ENCODE measurements around the gene FIG4. TPM values are rescaled to one million over a fixed set of nuclear protein-coding genes. Genes with fewer than 3 reads are reported as not detected.

Gene FIG4
- total and polyA plus RNA-seq, 2 donors (not counting 1 experiment from before 2014, with no cell fraction given) = 21.1 to 38.3 TPM

GRCh38 chr6:109783250-109783986 is 92.3 kb downstream of the FIG4 start:
- no peak for DNase-seq (ENCODE audit: low read depth in 2 of 2)
- no peaks in the 10 kb centered on the region for H3K9me3 ChIP-seq (ENCODE audit: control insufficient read depth, insufficient read depth, low read depth, low read length)

GRCh38 chr6:109787312-109787711 is 96.2 kb downstream of the FIG4 start:
- H3K79me2 ChIP-seq (ENCODE audit: control insufficient read depth, insufficient read depth, low read length) = no peaks in the 10 kb centered on the region
- H3K36me3 ChIP-seq (ENCODE audit: control insufficient read depth, insufficient read depth, low read length) = no peaks in the 10 kb centered on the region
- H3K4me1 ChIP-seq (ENCODE audit: control insufficient read depth, extremely low read depth, insufficient read depth, low read length) = peaks cover 9% of the 10 kb centered on the region
- no peaks in the 10 kb centered on the region for H4K20me1 ChIP-seq (ENCODE audit: control insufficient read depth, extremely low read depth, insufficient read depth, low read length)
- no peak for TF ChIP-seq EZH2 (IDR thresholded peaks at IDR 0.05; ENCODE audit: low read length, missing control alignments)
- TF ChIP-seq CTCF (conservative IDR thresholded peaks at IDR 0.05 in 1 of 2, IDR thresholded peaks at IDR 0.05 in 1 of 2; ENCODE audit: low read depth in 1 of 2, low read length in 2 of 2) = no peak
- no peak for DNase-seq (ENCODE audit: low read depth in 2 of 2)
- H3K27ac ChIP-seq (ENCODE audit: insufficient read depth, low read length) = no peak overlapping the region
- no peak overlapping the region for H3K4me2 ChIP-seq (ENCODE audit: extremely low read depth, insufficient read depth, low read length)
- H3K4me3 ChIP-seq (replicated peaks in 1 of 4; ENCODE audit: control extremely low read depth in 1 of 4, insufficient read depth in 1 of 4, low read depth in 3 of 4, low read length in 4 of 4) = no peak overlapping the region
- no peaks in the 10 kb centered on the region for H3K27me3 ChIP-seq (ENCODE audit: control insufficient read depth, insufficient read depth, low read length)
- H3K9me3 ChIP-seq (ENCODE audit: control insufficient read depth, insufficient read depth, low read depth, low read length) = no peaks in the 10 kb centered on the region
- no peak overlapping the region for H2AFZ ChIP-seq (ENCODE audit: low read length)
- H3K9ac ChIP-seq (ENCODE audit: insufficient read depth, low read length) = no peak overlapping the region

More at GRCh38 chr6:109783250-109783986, 92.3 kb downstream of the FIG4 start:
- no peaks in the 10 kb centered on the region for H4K20me1 ChIP-seq (ENCODE audit: control insufficient read depth, extremely low read depth, insufficient read depth, low read length)
- no peaks in the 10 kb centered on the region for H3K27me3 ChIP-seq (ENCODE audit: control insufficient read depth, insufficient read depth, low read length)
- no peak overlapping the region for H2AFZ ChIP-seq (ENCODE audit: low read length)
- H3K4me2 ChIP-seq (ENCODE audit: extremely low read depth, insufficient read depth, low read length) = no peak overlapping the region
- no peak overlapping the region for H3K4me3 ChIP-seq (replicated peaks in 1 of 4; ENCODE audit: control extremely low read depth in 1 of 4, insufficient read depth in 1 of 4, low read depth in 3 of 4, low read length in 4 of 4)
- TF ChIP-seq EZH2 (IDR thresholded peaks at IDR 0.05; ENCODE audit: low read length, missing control alignments) = no peak
- peak in 1 of 2 donors; percentile 40 for TF ChIP-seq CTCF (conservative IDR thresholded peaks at IDR 0.05 in 1 of 2, IDR thresholded peaks at IDR 0.05 in 1 of 2; ENCODE audit: low read depth in 1 of 2, low read length in 2 of 2)
- H3K4me1 ChIP-seq (ENCODE audit: control insufficient read depth, extremely low read depth, insufficient read depth, low read length) = no peaks in the 10 kb centered on the region
- no peaks in the 10 kb centered on the region for H3K79me2 ChIP-seq (ENCODE audit: control insufficient read depth, insufficient read depth, low read length)
- no peak overlapping the region for H3K9ac ChIP-seq (ENCODE audit: insufficient read depth, low read length)
- no peak overlapping the region for H3K27ac ChIP-seq (ENCODE audit: insufficient read depth, low read length)
- H3K36me3 ChIP-seq (ENCODE audit: control insufficient read depth, insufficient read depth, low read length) = no peaks in the 10 kb centered on the region

GRCh38 chr6:109788687-109789086 is 97.6 kb downstream of the FIG4 start:
- Histone ChIP-seq H3K9me3 (ENCODE audit: control insufficient read depth, insufficient read depth, low read depth, low read length) (no peaks in the 10 kb centered on the region), H3K27ac (ENCODE audit: insufficient read depth, low read length) (no peak overlapping the region), H2AFZ (ENCODE audit: low read length) (no peak overlapping the region), H3K27me3 (ENCODE audit: control insufficient read depth, insufficient read depth, low read length) (no peaks in the 10 kb centered on the region), H3K79me2 (ENCODE audit: control insufficient read depth, insufficient read depth, low read length) (no peaks in the 10 kb centered on the region), H3K9ac (ENCODE audit: insufficient read depth, low read length) (no peak overlapping the region), H3K4me2 (ENCODE audit: extremely low read depth, insufficient read depth, low read length) (no peak overlapping the region), H3K4me3 (replicated peaks in 1 of 4; ENCODE audit: control extremely low read depth in 1 of 4, insufficient read depth in 1 of 4, low read depth in 3 of 4, low read length in 4 of 4) (no peak overlapping the region), H3K4me1 (ENCODE audit: control insufficient read depth, extremely low read depth, insufficient read depth, low read length) (peaks cover 14% of the 10 kb centered on the region), H4K20me1 (ENCODE audit: control insufficient read depth, extremely low read depth, insufficient read depth, low read length) (no peaks in the 10 kb centered on the region), H3K36me3 (ENCODE audit: control insufficient read depth, insufficient read depth, low read length) (no peaks in the 10 kb centered on the region)
- peak in 1 of 2 donors; percentile 86 for DNase-seq (ENCODE audit: low read depth in 2 of 2)
- TF ChIP-seq EZH2 (IDR thresholded peaks at IDR 0.05; ENCODE audit: low read length, missing control alignments) = no peak
- no peak for TF ChIP-seq CTCF (conservative IDR thresholded peaks at IDR 0.05 in 1 of 2, IDR thresholded peaks at IDR 0.05 in 1 of 2; ENCODE audit: low read depth in 1 of 2, low read length in 2 of 2)
